Small intestine (tissue), 7 donors: Measurements from ENCODE around the gene INPP4B. TPM values are rescaled to one million over a fixed set of nuclear protein-coding genes. Genes with fewer than 3 reads are reported as not detected.

Experiments used
- DNase-seq, 2 donors: peaks; one replicate each; pipeline versions ENCODE4 v3.0.0 to v3.0.0-alpha.2; 2013
- FAIRE-seq: peaks from 2 replicates; lab custom pipeline; 2012; peaks lifted over from hg19 to GRCh38; lab: Jason Lieb, UNC
- H3K27ac ChIP-seq, 3 donors: one replicate each; pipeline ENCODE4 v1.5.1; 2013; ENCODE audit warnings: low read length in 2 of 3, mild to moderate bottlenecking in 2 of 3, control low read depth in 1 of 3, inconsistent platforms in 1 of 3, low read depth in 1 of 3, moderate library complexity in 1 of 3
- H3K27me3 ChIP-seq, 3 donors: one replicate each; pipeline ENCODE4 v1.6.1; 2013; ENCODE audit warnings: low read length in 3 of 3, inconsistent platforms in 1 of 3; ENCODE audit not compliant: control insufficient read depth in 3 of 3, insufficient read depth in 3 of 3
- H3K36me3 ChIP-seq, 3 donors: one replicate each; pipeline ENCODE4 v1.6.1; 2013; ENCODE audit warnings: low read length in 3 of 3, inconsistent platforms in 1 of 3, low read depth in 1 of 3, mild to moderate bottlenecking in 1 of 3, moderate library complexity in 1 of 3; ENCODE audit not compliant: control insufficient read depth in 3 of 3, insufficient read depth in 2 of 3
- H3K4me1 ChIP-seq, 3 donors: one replicate each; pipeline ENCODE4 v1.6.1; 2013; ENCODE audit warnings: low read length in 2 of 3, inconsistent platforms in 1 of 3, low read depth in 1 of 3, mild to moderate bottlenecking in 1 of 3, moderate library complexity in 1 of 3; ENCODE audit not compliant: control insufficient read depth in 3 of 3, insufficient read depth in 2 of 3
- H3K4me3 ChIP-seq, 3 donors: one replicate each; pipeline ENCODE4 v1.5.1; 2013; ENCODE audit warnings: low read length in 3 of 3, control low read depth in 1 of 3, inconsistent platforms in 1 of 3, low read depth in 1 of 3, mild to moderate bottlenecking in 1 of 3, moderate library complexity in 1 of 3
- H3K9me3 ChIP-seq, 2 donors: one replicate each; pipeline ENCODE4 v1.6.1; 2013; ENCODE audit warnings: low read depth in 1 of 2, low read length in 1 of 2; ENCODE audit not compliant: control insufficient read depth in 2 of 2, insufficient read depth in 1 of 2
- WGBS, 3 donors: extraction: QIAGEN DNeasy Blood & Tissue Kit; methylation state at CpG; one replicate each; pipeline ENCODE4 v1.1.7; 2013; 5-methylcytosine and 5-hydroxymethylcytosine counted together
- polyA plus RNA-seq, 4 donors: library from polyadenylated mRNA; stranded (reverse) in 3 of 4; unstranded in 1 of 4; fragments of 200-250 nt in 3 of 4; fragments of 120-200 nt in 1 of 4; gene quantifications; one replicate each; pipeline versions ENCODE4 v1.2.1 to v1.2.3, GENCODE V29; 2013
- donor health status: healthy with polysubstance abuse.
- donor health status: control.
- donor health status: control.
- donor health status: Bipolar disorder and iron deficiency.
- donor health status: healthy.

Gene INPP4B
- polyA plus RNA-seq, 4 donors = 2.7 to 6.6 (median 4.2) TPM

GRCh38 chr4:142637614-142638013 lies 208.5 kb downstream of the INPP4B start:
- no peaks in the 10 kb centered on the region for H3K9me3 ChIP-seq
- no peaks in the 10 kb centered on the region for H3K36me3 ChIP-seq
- no peaks in the 10 kb centered on the region for H3K4me1 ChIP-seq
- FAIRE-seq (no peak), DNase-seq (no peak)
- no peaks in the 10 kb centered on the region for H3K27me3 ChIP-seq
- no peak overlapping the region for H3K27ac ChIP-seq
- WGBS, 3 donors = 94 to 100% (median 97%) methylated on average over 2 of the region's 2 CpGs
- no peak overlapping the region for H3K4me3 ChIP-seq

GRCh38 chr4:142631836-142632235 lies 214.3 kb downstream of the INPP4B start:
- Histone ChIP-seq H3K4me1 (no peaks in the 10 kb centered on the region), H3K27ac (no peak overlapping the region), H3K36me3 (no peaks in the 10 kb centered on the region), H3K9me3 (no peaks in the 10 kb centered on the region), H3K27me3 (no peaks in the 10 kb centered on the region), H3K4me3 (no peak overlapping the region)
- FAIRE-seq (no peak), DNase-seq (no peak)
- WGBS, 3 donors = 84 to 95% (median 90%) methylated on average over 2 of the region's 2 CpGs

DNA sequence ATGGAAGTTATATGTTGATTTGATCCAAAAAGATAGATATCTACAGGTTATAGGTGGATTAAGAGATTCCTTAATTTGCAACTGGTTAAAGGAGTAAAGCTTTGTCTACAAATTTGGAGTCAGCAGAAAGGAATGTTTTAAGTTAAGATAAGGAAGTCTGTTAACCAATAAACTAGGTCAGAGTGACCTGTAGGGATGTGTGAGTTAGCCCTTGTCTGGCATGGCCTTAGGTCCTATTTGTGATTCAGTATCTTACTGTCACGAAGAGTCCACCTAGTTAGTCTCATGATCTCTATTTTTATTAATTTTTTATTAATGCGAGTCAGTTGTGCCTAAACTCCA lies 230.8 kb downstream of the INPP4B start:
- 74 to 91% (median 85%) methylated on average over 2 of the region's 2 CpGs for WGBS, 3 donors
- Histone ChIP-seq H3K36me3 (no peaks in the 10 kb centered on the region), H3K9me3 (no peaks in the 10 kb centered on the region), H3K4me3 (no peak overlapping the region), H3K4me1 (no peaks in the 10 kb centered on the region), H3K27me3 (no peaks in the 10 kb centered on the region), H3K27ac (no peak overlapping the region)
- DNase-seq (no peak), FAIRE-seq (no peak)

DNA sequence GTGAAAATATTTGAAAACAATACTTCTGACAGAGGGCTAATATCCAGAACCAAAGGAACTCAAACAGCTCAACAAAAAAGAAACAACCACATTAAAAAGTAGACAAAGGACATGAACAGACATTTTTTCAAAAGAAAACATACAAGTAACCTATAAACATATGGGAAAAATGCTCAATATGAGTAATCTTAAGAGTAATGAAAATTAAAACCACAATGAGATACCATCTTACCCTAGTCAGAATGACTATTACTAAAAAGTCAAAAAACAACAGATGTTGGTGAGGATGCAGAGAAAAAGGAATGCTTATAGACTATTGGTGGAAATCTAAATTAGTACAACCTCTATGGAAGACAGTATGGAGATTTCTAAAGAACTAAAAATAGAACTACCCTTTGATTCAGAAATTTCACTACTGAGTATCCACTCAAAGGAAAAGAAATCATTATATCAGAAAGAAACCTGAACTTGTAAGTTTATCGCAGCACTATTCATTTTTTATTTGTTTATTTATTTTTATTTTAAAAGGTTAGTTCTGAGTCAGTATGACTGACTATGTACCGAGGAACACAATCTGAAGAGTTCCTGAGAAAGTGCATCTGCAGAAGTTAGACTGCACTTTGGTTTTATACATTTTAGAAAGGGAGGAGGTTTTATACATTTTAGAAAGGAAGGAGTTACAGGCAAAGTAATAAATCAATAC lies 231.3 kb downstream of the INPP4B start:
- FAIRE-seq (peak; percentile 19), DNase-seq (no peak)
- H3K9me3 ChIP-seq = peaks cover 0 to 4% of the 10 kb centered on the region in 2 donors
- H3K4me3 ChIP-seq = no peak overlapping the region
- H3K36me3 ChIP-seq = no peaks in the 10 kb centered on the region
- no peaks in the 10 kb centered on the region for H3K27me3 ChIP-seq
- 83 to 91% (median 90%) methylated on average over 2 of the region's 2 CpGs for WGBS, 3 donors
- no peak overlapping the region for H3K27ac ChIP-seq
- no peaks in the 10 kb centered on the region for H3K4me1 ChIP-seq

DNA sequence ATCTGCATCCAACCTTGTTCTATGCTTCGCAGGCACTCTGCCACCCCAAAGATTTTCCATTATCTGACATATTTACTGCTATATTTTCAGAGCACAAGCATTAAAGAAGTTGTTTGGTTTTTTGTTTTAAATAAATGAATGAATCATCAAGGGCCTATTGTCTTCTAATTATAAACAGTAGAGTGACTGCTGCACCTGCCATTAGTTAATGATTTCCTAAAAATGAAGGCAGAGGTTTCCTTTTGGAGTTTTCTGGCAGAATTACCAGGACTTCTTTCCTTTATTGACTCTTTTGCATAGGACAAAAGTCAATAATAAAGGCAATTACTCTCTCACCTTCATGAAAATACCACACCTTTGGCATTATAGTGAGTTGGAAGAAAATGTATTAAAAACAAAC lies 238.1 kb downstream of the INPP4B start:
- peaks cover 0 to 10% of the 10 kb centered on the region in 2 donors for H3K9me3 ChIP-seq
- no peaks in the 10 kb centered on the region for H3K27me3 ChIP-seq
- 16 to 61% (median 46%) methylated on average over 1 of the region's 1 CpG for WGBS, 3 donors
- peak overlapping the region in 1 of 3 donors; percentile 14 for H3K27ac ChIP-seq
- no peak overlapping the region for H3K4me3 ChIP-seq
- FAIRE-seq (no peak), DNase-seq (peak; percentile 45 to 54)
- no peaks in the 10 kb centered on the region for H3K4me1 ChIP-seq
- no peaks in the 10 kb centered on the region for H3K36me3 ChIP-seq

DNA sequence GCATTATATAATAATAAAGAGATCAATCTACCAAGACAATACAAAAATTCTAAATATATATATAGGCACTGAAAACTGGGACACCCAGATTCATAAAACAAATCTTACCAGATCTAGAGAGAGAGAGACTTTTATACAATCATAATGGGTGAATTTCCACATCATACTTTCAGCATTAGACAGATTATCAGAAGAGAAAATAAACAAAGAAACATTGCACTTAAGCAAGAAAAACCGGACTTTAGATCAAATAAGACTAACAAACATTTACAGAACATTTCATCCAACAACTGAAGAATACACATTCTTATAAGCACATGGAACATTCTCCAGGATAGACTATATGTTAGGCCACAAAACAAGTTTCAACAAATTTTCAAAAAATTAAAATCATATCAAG lies 245.1 kb downstream of the INPP4B start:
- Histone ChIP-seq H3K9me3 (peaks cover 0 to 6% of the 10 kb centered on the region in 2 donors), H3K4me3 (no peak overlapping the region), H3K27me3 (no peaks in the 10 kb centered on the region), H3K4me1 (peaks cover 0 to 3% (median 0%) of the 10 kb centered on the region in 3 donors), H3K27ac (no peak overlapping the region), H3K36me3 (no peaks in the 10 kb centered on the region)
- DNase-seq = no peak
- no peak for FAIRE-seq
- 56 to 74% (median 63%) methylated on average over 1 of the region's 1 CpG for WGBS, 3 donors

- no peak for FAIRE-seq
- peaks cover 0 to 3% (median 0%) of the 10 kb centered on the region in 3 donors for H3K4me1 ChIP-seq
- H3K4me3 ChIP-seq = no peak overlapping the region
- H3K36me3 ChIP-seq = no peaks in the 10 kb centered on the region
- no peaks in the 10 kb centered on the region for H3K27me3 ChIP-seq
- H3K27ac ChIP-seq = no peak overlapping the region
- peaks cover 0 to 5% of the 10 kb centered on the region in 2 donors for H3K9me3 ChIP-seq
- no peak for DNase-seq
Measured at GRCh38 chr4:142598132-142598531, 248.0 kb downstream of the INPP4B start.

DNA sequence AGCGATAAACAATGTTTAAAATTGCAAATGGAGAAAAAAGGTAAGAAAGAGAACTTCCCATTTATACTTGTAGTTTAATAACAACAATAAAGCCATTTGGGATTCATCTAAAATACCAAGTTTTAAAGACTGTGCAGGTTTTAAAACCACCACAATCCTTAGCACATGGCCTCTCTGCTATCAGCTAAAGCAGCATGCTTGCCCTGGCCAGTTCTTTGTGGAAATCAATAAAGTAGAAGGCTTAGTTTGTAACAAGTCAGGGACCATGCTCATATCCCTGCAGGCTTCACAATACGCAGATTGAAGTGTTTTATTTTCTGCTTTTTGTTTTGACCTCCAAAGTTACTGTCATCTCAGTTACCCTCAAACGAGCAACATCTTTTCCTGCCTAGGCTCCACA lies 249.5 kb downstream of the INPP4B start:
- H3K9me3 ChIP-seq = peaks cover 0 to 2% of the 10 kb centered on the region in 2 donors
- 78 to 90% (median 84%) methylated on average over 3 of the region's 3 CpGs for WGBS, 3 donors
- no peaks in the 10 kb centered on the region for H3K27me3 ChIP-seq
- no peak overlapping the region for H3K4me3 ChIP-seq
- DNase-seq = no peak
- FAIRE-seq = no peak
- H3K27ac ChIP-seq = no peak overlapping the region
- H3K4me1 ChIP-seq = peaks cover 0 to 3% (median 0%) of the 10 kb centered on the region in 3 donors
- no peaks in the 10 kb centered on the region for H3K36me3 ChIP-seq

- peaks cover 0 to 3% (median 0%) of the 10 kb centered on the region in 3 donors for H3K4me1 ChIP-seq
- no peak overlapping the region for H3K27ac ChIP-seq
- no peak overlapping the region for H3K4me3 ChIP-seq
- H3K27me3 ChIP-seq = no peaks in the 10 kb centered on the region
- no peak for FAIRE-seq
- WGBS, 3 donors = 92 to 100% (median 94%) methylated on average over 2 of the region's 2 CpGs
- H3K9me3 ChIP-seq = peaks cover 0 to 2% of the 10 kb centered on the region in 2 donors
- no peaks in the 10 kb centered on the region for H3K36me3 ChIP-seq
- no peak for DNase-seq
Measured at GRCh38 chr4:142596121-142596520, 250.0 kb downstream of the INPP4B start.
